Medulla oblongata (tissue), 1 donor: Measurements from ENCODE around the gene CDH13.
A peak's percentile ranks its signal among the peaks of the same experiment; 100 is the strongest.

Experiments used
- DNase-seq: peaks from one replicate; pipeline ENCODE4 v3.0.0-alpha.2; 2015; ENCODE audit errors: extremely low spot score

The CDH13 gene

GRCh38 chr16:83744441-83744981, 1117.7 kb downstream of the CDH13 start:
- peak; percentile 64 for DNase-seq

- DNase-seq = no peak
Observed at GRCh38 chr16:83746611-83747010, 1119.8 kb downstream of the CDH13 start.

GRCh38 chr16:83747936-83748335, 1121.2 kb downstream of the CDH13 start:
- no peak for DNase-seq

GRCh38 chr16:83755391-83755790, 1128.6 kb downstream of the CDH13 start:
- DNase-seq = no peak

GRCh38 chr16:83762141-83762991, 1135.6 kb downstream of the CDH13 start:
- peak; percentile 55 for DNase-seq

- no peak for DNase-seq
Observed at GRCh38 chr16:83762992-83763358, 1136.2 kb downstream of the CDH13 start.

GRCh38 chr16:83768986-83769385, 1142.2 kb downstream of the CDH13 start:
- DNase-seq = no peak

- DNase-seq = peak; percentile 34
Observed at GRCh38 chr16:83769397-83770008, 1142.7 kb downstream of the CDH13 start.

GRCh38 chr16:83771306-83771942, 1144.7 kb downstream of the CDH13 start:
- peak; percentile 51 for DNase-seq

GRCh38 chr16:83772806-83773205, 1146.0 kb downstream of the CDH13 start:
- DNase-seq = peak; percentile 87

- no peak for DNase-seq
Observed at GRCh38 chr16:83774066-83774465, 1147.3 kb downstream of the CDH13 start.

- DNase-seq = no peak
Observed at GRCh38 chr16:83776944-83777343, 1150.2 kb downstream of the CDH13 start.

GRCh38 chr16:83779886-83780285, 1153.1 kb downstream of the CDH13 start:
- DNase-seq = peak; percentile 55

GRCh38 chr16:83785455-83785854, 1158.7 kb downstream of the CDH13 start:
- DNase-seq = no peak

GRCh38 chr16:83789642-83790401, 1163.1 kb downstream of the CDH13 start:
- DNase-seq = no peak

- no peak for DNase-seq
Observed at GRCh38 chr16:83791916-83792315, 1165.1 kb downstream of the CDH13 start.

- no peak for DNase-seq
Observed at GRCh38 chr16:83792391-83792790, 1165.6 kb downstream of the CDH13 start.

GRCh38 chr16:83793179-83793578, 1166.4 kb downstream of the CDH13 start:
- DNase-seq = no peak

- DNase-seq = no peak
Observed at GRCh38 chr16:83794860-83795554, 1168.2 kb downstream of the CDH13 start.

GRCh38 chr16:83797013-83797412, 1170.2 kb downstream of the CDH13 start:
- no peak for DNase-seq

GRCh38 chr16:83799336-83799735, 1172.6 kb downstream of the CDH13 start:
- DNase-seq = no peak
